M059J (cell line): ENCODE measurements around the gene TMTC1. TPM values are rescaled to one million over a fixed set of nuclear protein-coding genes. Genes with fewer than 3 reads are reported as not detected.
"Not testable (repeated sequence)": the region's sequence is repeated elsewhere in the genome, so short reads cannot be mapped to it uniquely, and the experiment has no call there.

Source experiments
- DNase-seq: peaks from one replicate; pipeline ENCODE4 v3.0.0-alpha.2; 2012; ENCODE audit warnings: low read depth
- total RNA-seq: library from RNA; depleted of rRNA; stranded (reverse); fragments of >200 nt; shearing (Covaris generic); gene quantifications from 2 replicates; pipeline ENCODE4 v1.2.3, GENCODE V29; 2014

TMTC1 gene
- total RNA-seq, 1 experiment from 2014 or later = 6.3 TPM

- no peak for DNase-seq
These were observed 210.8 kb downstream of the TMTC1 start for GRCh38 chr12:29572938-29573337.

GRCh38 chr12:29572464-29572863 lies 211.3 kb downstream of the TMTC1 start:
- DNase-seq = no peak

GRCh38 chr12:29569132-29569757 lies 214.5 kb downstream of the TMTC1 start:
- DNase-seq = peak; percentile 74

- peak; percentile 90 for DNase-seq
These were observed 217.3 kb downstream of the TMTC1 start for GRCh38 chr12:29566441-29566840.

- peak; percentile 13 for DNase-seq
These were observed 218.0 kb downstream of the TMTC1 start for GRCh38 chr12:29565727-29566126.

GRCh38 chr12:29564925-29565324 lies 218.8 kb downstream of the TMTC1 start:
- DNase-seq = no peak

- peak; percentile 15 for DNase-seq
These were observed 220.1 kb downstream of the TMTC1 start for GRCh38 chr12:29563636-29564035.

GRCh38 chr12:29563071-29563470 lies 220.7 kb downstream of the TMTC1 start:
- DNase-seq = no peak

GRCh38 chr12:29562110-29562804 lies 221.5 kb downstream of the TMTC1 start:
- DNase-seq = peak; percentile 92

- DNase-seq = peak; percentile 55
These were observed 222.1 kb downstream of the TMTC1 start for GRCh38 chr12:29561664-29562071.

GRCh38 chr12:29559198-29559597 lies 224.5 kb downstream of the TMTC1 start:
- no peak for DNase-seq

- DNase-seq = no peak
These were observed 227.4 kb downstream of the TMTC1 start for GRCh38 chr12:29556363-29556762.

GRCh38 chr12:29555451-29555850 lies 228.3 kb downstream of the TMTC1 start:
- not testable (repeated sequence) for DNase-seq

GRCh38 chr12:29552994-29553748 lies 230.6 kb downstream of the TMTC1 start:
- no peak for DNase-seq

GRCh38 chr12:29552324-29552927 lies 231.3 kb downstream of the TMTC1 start:
- peak; percentile 47 for DNase-seq

- DNase-seq = no peak
These were observed 231.9 kb downstream of the TMTC1 start for GRCh38 chr12:29551812-29552211.

- no peak for DNase-seq
These were observed 235.9 kb downstream of the TMTC1 start for GRCh38 chr12:29547864-29548263.

GRCh38 chr12:29547151-29547632 lies 236.6 kb downstream of the TMTC1 start:
- peak; percentile 82 for DNase-seq

GRCh38 chr12:29546000-29546399 lies 237.7 kb downstream of the TMTC1 start:
- DNase-seq = no peak

GRCh38 chr12:29545102-29545467 lies 238.7 kb downstream of the TMTC1 start:
- DNase-seq = no peak

GRCh38 chr12:29544428-29545101 lies 239.2 kb downstream of the TMTC1 start:
- DNase-seq = no peak

- no peak for DNase-seq
These were observed 240.7 kb downstream of the TMTC1 start for GRCh38 chr12:29543036-29543435.
